Activated CD8-positive, alpha-beta T cell treated with anti-CD3 and anti-CD28 coated beads for 36 hours (primary cell): ENCODE results near the gene ZNF346. TPM values are rescaled to one million over a fixed set of nuclear protein-coding genes. Genes with fewer than 3 reads are reported as not detected.

Experiments used
- ATAC-seq: fragments of 200-7000 bp; cut with Tn5 transposase; one replicate; pipeline ENCODE4 v1.10.0; 2021; ENCODE audit warnings: mild to moderate bottlenecking, moderate library complexity
- CTCF ChIA-PET: fragments of 350-600 bp; sonication (Branson Sonifier 250); formaldehyde crosslinking; loops from one replicate; lab custom pipeline; 2021; ENCODE audit warnings: antibody characterized with exemption; lab: Charles Lee
- POLR2A ChIA-PET: fragments of 350-600 bp; sonication (Branson Sonifier 250); formaldehyde crosslinking; loops from one replicate; lab custom pipeline; 2021; ENCODE audit warnings: antibody characterized with exemption; lab: Charles Lee
- DNase-seq: peaks from one replicate; pipeline ENCODE4 v3.0.0-alpha.2; 2020
- H3K27ac Mint-ChIP-seq: one replicate; pipeline ENCODE4 v1.8.0; 2021; ENCODE audit warnings: mild to moderate bottlenecking, mixed read lengths
- H3K27me3 Mint-ChIP-seq: one replicate; pipeline ENCODE4 v1.8.0; 2021; ENCODE audit warnings: mixed read lengths
- H3K36me3 Mint-ChIP-seq: one replicate; pipeline ENCODE4 v1.8.0; 2021; ENCODE audit warnings: low read depth, mixed read lengths
- H3K4me1 Mint-ChIP-seq: one replicate; pipeline ENCODE4 v1.8.0; 2021; ENCODE audit warnings: low read depth, mixed read lengths
- H3K4me3 Mint-ChIP-seq: one replicate; pipeline ENCODE4 v1.8.0; 2021; ENCODE audit warnings: mild to moderate bottlenecking, moderate library complexity, mixed read lengths
- H3K9me3 Mint-ChIP-seq: one replicate; pipeline ENCODE4 v1.8.0; 2021; ENCODE audit warnings: mixed read lengths
- intact Hi-C: fragments of 100-400 bp; cut with micrococcal nuclease; formaldehyde crosslinking; loops from one replicate; pipeline ENCODE4 v1.10.0; 2022
- total RNA-seq, 2 experiments: library from RNA; stranded (reverse); gene quantifications; one replicate each; pipeline ENCODE4 v1.2.3, GENCODE V29; 2021
- TF ChIP-seq, protein P1 (sequence below): fragments of 200-600 bp; IDR thresholded peaks from one replicate; pipeline ENCODE4 v1.8.0; 2022; ENCODE audit warnings: antibody characterized with exemption, mild to moderate bottlenecking

The ZNF346 gene
- total RNA-seq, 2 experiments from 2014 or later: 15.0 to 17.0 TPM

GRCh38 chr5:177070536-177071191, 48.2 kb downstream of the ZNF346 start:
- Mint-ChIP-seq H3K4me3 (no peak overlapping the region), H3K4me1 (peaks cover 3% of the 10 kb centered on the region), H3K9me3 (no peaks in the 10 kb centered on the region), H3K36me3 (peaks cover 3% of the 10 kb centered on the region), H3K27me3 (no peaks in the 10 kb centered on the region), H3K27ac (no peak overlapping the region)
- ATAC-seq (no peak), DNase-seq (no peak)
- intact Hi-C loops: loop anchor here (5.0 kb wide), 1 partner anchor 42 kb away; no protein-coding TSS in a partner anchor
- POLR2A ChIA-PET: no interaction called here
- TF ChIP-seq, protein P1, sequence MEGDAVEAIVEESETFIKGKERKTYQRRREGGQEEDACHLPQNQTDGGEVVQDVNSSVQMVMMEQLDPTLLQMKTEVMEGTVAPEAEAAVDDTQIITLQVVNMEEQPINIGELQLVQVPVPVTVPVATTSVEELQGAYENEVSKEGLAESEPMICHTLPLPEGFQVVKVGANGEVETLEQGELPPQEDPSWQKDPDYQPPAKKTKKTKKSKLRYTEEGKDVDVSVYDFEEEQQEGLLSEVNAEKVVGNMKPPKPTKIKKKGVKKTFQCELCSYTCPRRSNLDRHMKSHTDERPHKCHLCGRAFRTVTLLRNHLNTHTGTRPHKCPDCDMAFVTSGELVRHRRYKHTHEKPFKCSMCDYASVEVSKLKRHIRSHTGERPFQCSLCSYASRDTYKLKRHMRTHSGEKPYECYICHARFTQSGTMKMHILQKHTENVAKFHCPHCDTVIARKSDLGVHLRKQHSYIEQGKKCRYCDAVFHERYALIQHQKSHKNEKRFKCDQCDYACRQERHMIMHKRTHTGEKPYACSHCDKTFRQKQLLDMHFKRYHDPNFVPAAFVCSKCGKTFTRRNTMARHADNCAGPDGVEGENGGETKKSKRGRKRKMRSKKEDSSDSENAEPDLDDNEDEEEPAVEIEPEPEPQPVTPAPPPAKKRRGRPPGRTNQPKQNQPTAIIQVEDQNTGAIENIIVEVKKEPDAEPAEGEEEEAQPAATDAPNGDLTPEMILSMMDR: no peak
- CTCF ChIA-PET: interaction anchor here (0.9 to 13.1 kb wide), 10 partner anchors 10 to 426 kb away, joined by 3 to 150 read pairs (median 6); partner anchors contain the start of gene FGFR4

- TF ChIP-seq, protein P1: peak; percentile 88
- peaks cover 3% of the 10 kb centered on the region for H3K4me1 Mint-ChIP-seq
- CTCF ChIA-PET: interaction anchor here (0.5 to 13.1 kb wide), 42 partner anchors 9 to 486 kb away, joined by 3 to 150 read pairs (median 4); partner anchors contain the start of genes FGFR4 and HK3
- POLR2A ChIA-PET: interaction anchor here (0.6 to 1.8 kb wide), 5 partner anchors 35 to 184 kb away, joined by 3 to 8 read pairs (median 4); no protein-coding TSS in a partner anchor
- peak; percentile 96 for ATAC-seq
- peak; percentile 87 for DNase-seq
- no peaks in the 10 kb centered on the region for H3K9me3 Mint-ChIP-seq
- no peaks in the 10 kb centered on the region for H3K27me3 Mint-ChIP-seq
- H3K4me3 Mint-ChIP-seq: no peak overlapping the region
- intact Hi-C loops: loop anchor here (5.0 kb wide), 1 partner anchor 40 kb away; no protein-coding TSS in a partner anchor
- H3K27ac Mint-ChIP-seq: no peak overlapping the region
- H3K36me3 Mint-ChIP-seq: no peaks in the 10 kb centered on the region
Observed at GRCh38 chr5:177071666-177072385, 49.3 kb downstream of the ZNF346 start.

- no peaks in the 10 kb centered on the region for H3K27me3 Mint-ChIP-seq
- no peak for ATAC-seq
- H3K36me3 Mint-ChIP-seq: no peaks in the 10 kb centered on the region
- intact Hi-C loops: no loop called here
- no peaks in the 10 kb centered on the region for H3K9me3 Mint-ChIP-seq
- no peak for DNase-seq
- ChIA-PET CTCF (interaction anchor here (13.1 kb wide), 1 partner anchor 35 kb away, joined by 150 read pairs; no protein-coding TSS in a partner anchor), POLR2A (no interaction called here)
- H3K4me3 Mint-ChIP-seq: no peak overlapping the region
- H3K4me1 Mint-ChIP-seq: no peaks in the 10 kb centered on the region
- no peak overlapping the region for H3K27ac Mint-ChIP-seq
- TF ChIP-seq, protein P1: no peak
Observed at GRCh38 chr5:177077335-177077734, 54.8 kb downstream of the ZNF346 start.

DNA sequence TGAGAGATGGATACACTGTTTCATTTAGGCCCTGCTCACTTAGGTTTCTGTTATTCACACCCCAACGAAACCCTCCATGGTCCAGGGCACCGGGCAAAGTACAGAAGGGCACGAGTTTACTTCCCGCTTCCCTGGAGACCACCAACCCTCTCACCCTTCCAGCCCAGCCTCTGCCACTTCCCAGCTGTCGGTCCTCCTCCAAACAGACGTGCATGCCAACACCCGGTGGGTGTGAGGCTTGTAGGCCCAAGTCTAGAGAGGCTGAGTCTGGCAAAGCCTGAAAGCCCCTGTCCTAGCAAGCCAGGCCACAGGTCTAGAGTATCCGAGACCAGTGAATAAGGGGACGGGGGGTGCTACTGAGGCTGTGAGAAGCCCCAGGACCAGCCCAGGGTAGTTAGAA, 57.1 kb downstream of the ZNF346 start:
- Mint-ChIP-seq H3K36me3 (no peaks in the 10 kb centered on the region), H3K27me3 (peaks cover 3% of the 10 kb centered on the region), H3K4me3 (no peak overlapping the region), H3K27ac (no peak overlapping the region), H3K4me1 (no peaks in the 10 kb centered on the region), H3K9me3 (no peaks in the 10 kb centered on the region)
- no peak for DNase-seq
- no peak for ATAC-seq
- POLR2A ChIA-PET: no interaction called here
- CTCF ChIA-PET: interaction anchor here (2.0 kb wide), 1 partner anchor 8 kb away, joined by 8 read pairs; no protein-coding TSS in a partner anchor
- intact Hi-C loops: no loop called here
- TF ChIP-seq, protein P1: no peak
